ENCODE measurements around the gene ARNT2. TPM values are rescaled to one million over a fixed set of nuclear protein-coding genes. Genes with fewer than 3 reads are reported as not detected.

Gene ARNT2
- total and polyA plus RNA-seq, 2 of the 13 experiments (the other 11 are each of a cell fraction or from before 2014, with no cell fraction given) = 0.69 to 1.7 TPM

- intact Hi-C loops (cut with micrococcal nuclease; ENCODE audit: unreplicated experiment) = no loop called here
- Histone ChIP-seq H3K9ac (ENCODE audit: insufficient read depth, low read depth, low read length) (no peak overlapping the region), H4K20me1 (ENCODE audit: insufficient read depth, low read length) (no peaks in the 10 kb centered on the region), H3K4me3 (replicated peaks in 1 of 3; ENCODE audit: insufficient read depth in 1 of 3, low read depth in 2 of 3, low read length in 3 of 3) (no peak overlapping the region), H3K36me3 (replicated peaks in 1 of 2; ENCODE audit: control insufficient read depth in 1 of 2, insufficient read depth in 2 of 2, low read length in 2 of 2) (no peaks in the 10 kb centered on the region), H2AFZ (ENCODE audit: low read length) (no peak overlapping the region), H3K9me3 (ENCODE audit: low read length) (no peaks in the 10 kb centered on the region), H3K27me3 (ENCODE audit: control insufficient read depth in 1 of 2, insufficient read depth in 2 of 2, low read length in 2 of 2) (no peaks in the 10 kb centered on the region), H3K79me2 (ENCODE audit: insufficient read depth, low read length) (no peaks in the 10 kb centered on the region), H3K27ac (ENCODE audit: extremely low read length, insufficient read depth, low read length) (no peak overlapping the region), H3K4me1 (ENCODE audit: insufficient read depth, low read length) (peaks cover 3% of the 10 kb centered on the region; the same call in 1 of the 2 replicates), H3K4me2 (ENCODE audit: low read depth, low read length) (no peak overlapping the region)
- ChIA-PET POLR2A (no interaction called here), CTCF (ENCODE audit: low intra/inter-chr PET ratio, low total read pairs) (no interaction called here)
- BruUV-seq (replicated peaks) = no TSS peak
- WGBS (ENCODE audit: low lambda C conversion rate) = 76% methylated on average over 1 of the region's 1 CpG
- no peak for TF ChIP-seq HNRNPL (IDR thresholded peaks at IDR 0.05; ENCODE audit: low read depth, low read length)
- no peak for TF ChIP-seq NR3C1 (CRISPR knock-in tag; IDR thresholded peaks at IDR 0.05)
- TF ChIP-seq GATA4 (IDR thresholded peaks at IDR 0.05; ENCODE audit: borderline replicate concordance, low read depth) = no peak
- no peak for TF ChIP-seq ZNF761 (CRISPR knock-in tag; conservative IDR thresholded peaks at IDR 0.05)
- no peak for TF ChIP-seq ZNF670 (CRISPR knock-in tag; IDR thresholded peaks at IDR 0.05; ENCODE audit: borderline replicate concordance)
- no peak for TF ChIP-seq ZNF777 (CRISPR knock-in tag; IDR thresholded peaks at IDR 0.05)
- no peak for TF ChIP-seq THAP11 (CRISPR knock-in tag; IDR thresholded peaks at IDR 0.05)
- TF ChIP-seq JUN (CRISPR knock-in tag; IDR thresholded peaks at IDR 0.05) = no peak
- no peak for TF ChIP-seq EED (CRISPR knock-in tag; IDR thresholded peaks at IDR 0.05)
- TF ChIP-seq PPARG (CRISPR knock-in tag; conservative IDR thresholded peaks at IDR 0.05) = no peak
- no peak for TF ChIP-seq BCLAF1 (IDR thresholded peaks at IDR 0.05)
- no peak for TF ChIP-seq NR1H2 (CRISPR knock-in tag; IDR thresholded peaks at IDR 0.05; ENCODE audit: borderline replicate concordance, low read depth)
- TF ChIP-seq MEIS1 (CRISPR knock-in tag; IDR thresholded peaks at IDR 0.05; ENCODE audit: borderline replicate concordance) = no peak
- TF ChIP-seq NR2F1 (CRISPR knock-in tag; IDR thresholded peaks at IDR 0.05) = no peak
- no peak for TF ChIP-seq ZBTB42 (CRISPR knock-in tag; IDR thresholded peaks at IDR 0.05)
- no peak for TF ChIP-seq ZNF282 (IDR thresholded peaks at IDR 0.05; ENCODE audit: partially characterized antibody)
- in situ Hi-C loops (cut with HindIII; ENCODE audit: extremely low pct_ligation_motif_present, low pct_unique_long_range_greater_than_20kb) = no loop called here
- ATAC-seq (no peak), DNase-seq (ENCODE audit: low spot score) (no peak), FAIRE-seq (no peak)
Measured at GRCh38 chr15:80554560-80554959, 150.4 kb downstream of the ARNT2 start.

Measured in HepG2 (cell line).